Common myeloid progenitor, CD34-positive (primary cell): Measurements from ENCODE around the gene NUP188.

Source experiments
- CTCF ChIA-PET: fragments of 350-600 bp; sonication (Branson Sonifier 250); formaldehyde crosslinking; loops from one replicate; lab custom pipeline; 2021; ENCODE audit warnings: antibody characterized with exemption; lab: Charles Lee
- POLR2A ChIA-PET: fragments of 350-600 bp; sonication (Branson Sonifier 250); formaldehyde crosslinking; loops from one replicate; lab custom pipeline; 2021; ENCODE audit warnings: antibody characterized with exemption; lab: Charles Lee
- DNase-seq, 3 donors: peaks; one replicate each; pipeline versions ENCODE4 v3.0.0 to v3.0.0-alpha.2; 2013
- H3K27ac ChIP-seq, 2 experiments: 1 replicate in 1 of 2; 2 replicates in 1 of 2; pipeline ENCODE4 v1.7.0; 2013; ENCODE audit warnings: inconsistent platforms in 2 of 2, low read length in 2 of 2, mild to moderate bottlenecking in 2 of 2, low read depth in 1 of 2, moderate library complexity in 1 of 2; ENCODE audit not compliant: severe bottlenecking in 2 of 2, insufficient read depth in 1 of 2, poor library complexity in 1 of 2
- H3K27me3 ChIP-seq, 5 experiments: replicated peaks in 2 of 5; 1 replicate in 3 of 5; 2 replicates in 2 of 5; pipeline versions ENCODE4 v1.6.1 to v1.7.0; 2013; ENCODE audit warnings: low read length in 4 of 5, mild to moderate bottlenecking in 2 of 5, moderate library complexity in 2 of 5, inconsistent platforms in 1 of 5; ENCODE audit not compliant: insufficient read depth in 5 of 5, control insufficient read depth in 4 of 5
- H3K36me3 ChIP-seq, 4 experiments: 1 replicate in 2 of 4; 2 replicates in 2 of 4; pipeline versions ENCODE4 v1.6.1 to v1.7.0; 2013; ENCODE audit warnings: low read length in 3 of 4, control low read depth in 1 of 4, mild to moderate bottlenecking in 1 of 4; ENCODE audit not compliant: control insufficient read depth in 4 of 4, insufficient read depth in 4 of 4
- H3K4me1 ChIP-seq, 4 experiments: 1 replicate in 3 of 4; 2 replicates in 1 of 4; pipeline versions ENCODE4 v1.6.1 to v1.7.1; 2013; ENCODE audit warnings: low read length in 3 of 4, mild to moderate bottlenecking in 3 of 4, control low read depth in 1 of 4, inconsistent platforms in 1 of 4, moderate library complexity in 1 of 4; ENCODE audit not compliant: control insufficient read depth in 4 of 4, insufficient read depth in 4 of 4; ENCODE audit errors: control extremely low read depth in 1 of 4
- H3K4me3 ChIP-seq, 7 experiments: 1 replicate in 4 of 7; 2 replicates in 3 of 7; pipeline versions ENCODE4 v1.5.1 to v1.7.0; 2013; ENCODE audit warnings: mild to moderate bottlenecking in 7 of 7, low read length in 6 of 7, moderate library complexity in 6 of 7, inconsistent platforms in 2 of 7, low read depth in 2 of 7, control low read depth in 1 of 7; ENCODE audit not compliant: insufficient read depth in 4 of 7, control insufficient read depth in 1 of 7; ENCODE audit errors: extremely low read depth in 1 of 7
- H3K9me3 ChIP-seq, 5 experiments: 1 replicate in 4 of 5; 2 replicates in 1 of 5; pipeline versions ENCODE4 v1.6.1 to v1.7.1; 2013; ENCODE audit warnings: low read length in 4 of 5, mild to moderate bottlenecking in 2 of 5, inconsistent platforms in 1 of 5, low read depth in 1 of 5, moderate library complexity in 1 of 5; ENCODE audit not compliant: control insufficient read depth in 4 of 5, insufficient read depth in 2 of 5; ENCODE audit errors: control extremely low read depth in 1 of 5
- WGBS: methylation state at CpG from one replicate; pipeline ENCODE4 v1.1.5; 2013; ENCODE audit not compliant: insufficient coverage; 5-methylcytosine and 5-hydroxymethylcytosine counted together

The NUP188 gene

GRCh38 chr9:129027224-129027684, 79.8 kb downstream of the NUP188 start:
- no peaks in the 10 kb centered on the region for H3K9me3 ChIP-seq
- peaks cover 0 to 3% (median 0%) of the 10 kb centered on the region in 4 experiments for H3K36me3 ChIP-seq
- POLR2A ChIA-PET: no interaction called here
- 62% methylated on average over 8 of the region's 9 CpGs for WGBS
- DNase-seq: no peak
- peak overlapping the region in 1 of 2 experiments; percentile 14 for H3K27ac ChIP-seq
- CTCF ChIA-PET: interaction anchor here (1.2 kb wide), 1 partner anchor 22 kb away, joined by 4 read pairs; no protein-coding TSS in a partner anchor
- peaks cover 0 to 34% (median 22%) of the 10 kb centered on the region in 4 experiments for H3K4me1 ChIP-seq
- no peaks in the 10 kb centered on the region for H3K27me3 ChIP-seq
- peak overlapping the region; percentile 52 to 81 (median 69) for H3K4me3 ChIP-seq

- no peak for DNase-seq
- ChIA-PET CTCF (interaction anchor here (0.6 to 2.0 kb wide), 3 partner anchors 8 to 1043 kb away, joined by 3 to 11 read pairs (median 3); no protein-coding TSS in a partner anchor), POLR2A (no interaction called here)
- 5% methylated on average over 39 of the region's 47 CpGs for WGBS
- Histone ChIP-seq H3K27ac (peak overlapping the region in 1 of 2 experiments; percentile 14), H3K4me3 (peak overlapping the region; percentile 52 to 81 (median 69)), H3K4me1 (peaks cover 0 to 34% (median 22%) of the 10 kb centered on the region in 4 experiments), H3K36me3 (peaks cover 0 to 3% (median 0%) of the 10 kb centered on the region in 4 experiments), H3K9me3 (no peaks in the 10 kb centered on the region), H3K27me3 (no peaks in the 10 kb centered on the region)
Observed at GRCh38 chr9:129027685-129028191, 80.2 kb downstream of the NUP188 start.

GRCh38 chr9:129028192-129028966, 80.9 kb downstream of the NUP188 start, which contains the start of gene SH3GLB2:
SH3GLB2 (minus strand) TSS chr9:129028331; CDS start chr9:129028154, 177 bp downstream.
- Histone ChIP-seq H3K27me3 (no peaks in the 10 kb centered on the region), H3K4me1 (peaks cover 0 to 31% (median 22%) of the 10 kb centered on the region in 4 experiments), H3K4me3 (peak within 1 kb of the TSS; percentile 52 to 81 (median 69)), H3K27ac (peak within 1 kb of the TSS in 1 of 2 experiments; percentile 14), H3K36me3 (no peaks in the 10 kb centered on the region), H3K9me3 (no peaks in the 10 kb centered on the region)
- DNase-seq: peak; percentile 91 to 94 (median 93)
- ChIA-PET CTCF (interaction anchor here (0.6 to 2.0 kb wide), 3 partner anchors 9 to 1042 kb away, joined by 3 to 11 read pairs (median 3); no protein-coding TSS in a partner anchor), POLR2A (no interaction called here)
- 3% methylated on average over 30 of the region's 60 CpGs for WGBS

- Histone ChIP-seq H3K4me1 (peaks cover 0 to 27% (median 22%) of the 10 kb centered on the region in 4 experiments), H3K27ac (no peak overlapping the region), H3K27me3 (no peaks in the 10 kb centered on the region), H3K9me3 (no peaks in the 10 kb centered on the region), H3K4me3 (no peak overlapping the region), H3K36me3 (no peaks in the 10 kb centered on the region)
- DNase-seq: no peak
- POLR2A ChIA-PET: no interaction called here
- CTCF ChIA-PET: interaction anchor here (2.1 kb wide), 1 partner anchor 24 kb away, joined by 5 read pairs; no protein-coding TSS in a partner anchor
Observed at GRCh38 chr9:129030191-129030590, 82.7 kb downstream of the NUP188 start.

GRCh38 chr9:129031514-129031913, 84.0 kb downstream of the NUP188 start:
- DNase-seq: no peak
- ChIA-PET POLR2A (no interaction called here), CTCF (interaction anchor here (2.1 kb wide), 1 partner anchor 26 kb away, joined by 5 read pairs; no protein-coding TSS in a partner anchor)
- H3K4me1 ChIP-seq: peaks cover 0 to 30% (median 23%) of the 10 kb centered on the region in 4 experiments
- H3K27me3 ChIP-seq: no peaks in the 10 kb centered on the region
- H3K4me3 ChIP-seq: no peak overlapping the region
- H3K9me3 ChIP-seq: no peaks in the 10 kb centered on the region
- no peak overlapping the region for H3K27ac ChIP-seq
- no peaks in the 10 kb centered on the region for H3K36me3 ChIP-seq
- WGBS: 100% methylated on average over 1 of the region's 4 CpGs

GRCh38 chr9:129032541-129033159, 85.2 kb downstream of the NUP188 start:
- H3K27me3 ChIP-seq: no peaks in the 10 kb centered on the region
- peaks cover 2 to 29% (median 22%) of the 10 kb centered on the region in 4 experiments for H3K4me1 ChIP-seq
- no peaks in the 10 kb centered on the region for H3K9me3 ChIP-seq
- H3K27ac ChIP-seq: no peak overlapping the region
- 95% methylated on average over 3 of the region's 12 CpGs for WGBS
- no peak for DNase-seq
- POLR2A ChIA-PET: no interaction called here
- CTCF ChIA-PET: interaction anchor here (0.8 kb wide), 1 partner anchor 25 kb away, joined by 3 read pairs; no protein-coding TSS in a partner anchor
- no peaks in the 10 kb centered on the region for H3K36me3 ChIP-seq
- no peak overlapping the region for H3K4me3 ChIP-seq
